Activated B cell treated with CpG ODN at 0.5 μM for 24 hours (primary cell): ENCODE measurements around the gene UQCRQ. TPM values are rescaled to one million over a fixed set of nuclear protein-coding genes. Genes with fewer than 3 reads are reported as not detected.

Source experiments
- ATAC-seq: fragments of 200-7000 bp; cut with Tn5 transposase; one replicate; pipeline ENCODE4 v1.10.0; 2021; ENCODE audit warnings: low read depth, mild to moderate bottlenecking, moderate library complexity
- CTCF ChIA-PET: fragments of 350-600 bp; sonication (Branson Sonifier 250); formaldehyde crosslinking; loops from one replicate; lab custom pipeline; 2021; ENCODE audit warnings: antibody characterized with exemption; lab: Charles Lee
- POLR2A ChIA-PET: fragments of 350-600 bp; sonication (Branson Sonifier 250); formaldehyde crosslinking; loops from one replicate; lab custom pipeline; 2021; ENCODE audit warnings: antibody characterized with exemption; lab: Charles Lee
- DNase-seq: peaks from one replicate; pipeline ENCODE4 v3.0.0; 2022
- H3K27ac Mint-ChIP-seq: one replicate; pipeline ENCODE4 v1.8.0; 2020; ENCODE audit warnings: mixed read lengths
- H3K27me3 Mint-ChIP-seq: one replicate; pipeline ENCODE4 v1.8.0; 2021; ENCODE audit warnings: mixed read lengths
- H3K36me3 Mint-ChIP-seq: one replicate; pipeline ENCODE4 v1.8.0; 2021; ENCODE audit warnings: low read depth, mixed read lengths
- H3K4me1 Mint-ChIP-seq: one replicate; pipeline ENCODE4 v1.8.0; 2021; ENCODE audit warnings: mixed read lengths
- H3K4me3 Mint-ChIP-seq: one replicate; pipeline ENCODE4 v1.8.0; 2020; ENCODE audit warnings: mild to moderate bottlenecking, mixed read lengths
- H3K9me3 Mint-ChIP-seq: one replicate; pipeline ENCODE4 v1.8.0; 2020; ENCODE audit warnings: mixed read lengths
- intact Hi-C: fragments of 100-400 bp; cut with micrococcal nuclease; formaldehyde crosslinking; loops from one replicate; pipeline ENCODE4 v1.15.1; 2024
- total RNA-seq: library from RNA; stranded (reverse); gene quantifications from 2 replicates; pipeline ENCODE4 v1.2.3, GENCODE V29; 2022
- TF ChIP-seq, protein P1 (sequence below): fragments of 200-600 bp; IDR thresholded peaks from one replicate; pipeline ENCODE4 v1.8.0; 2022; ENCODE audit warnings: antibody characterized with exemption, mild to moderate bottlenecking

UQCRQ gene
- total RNA-seq, 1 donor from 2014 or later, result 197 TPM

DNA sequence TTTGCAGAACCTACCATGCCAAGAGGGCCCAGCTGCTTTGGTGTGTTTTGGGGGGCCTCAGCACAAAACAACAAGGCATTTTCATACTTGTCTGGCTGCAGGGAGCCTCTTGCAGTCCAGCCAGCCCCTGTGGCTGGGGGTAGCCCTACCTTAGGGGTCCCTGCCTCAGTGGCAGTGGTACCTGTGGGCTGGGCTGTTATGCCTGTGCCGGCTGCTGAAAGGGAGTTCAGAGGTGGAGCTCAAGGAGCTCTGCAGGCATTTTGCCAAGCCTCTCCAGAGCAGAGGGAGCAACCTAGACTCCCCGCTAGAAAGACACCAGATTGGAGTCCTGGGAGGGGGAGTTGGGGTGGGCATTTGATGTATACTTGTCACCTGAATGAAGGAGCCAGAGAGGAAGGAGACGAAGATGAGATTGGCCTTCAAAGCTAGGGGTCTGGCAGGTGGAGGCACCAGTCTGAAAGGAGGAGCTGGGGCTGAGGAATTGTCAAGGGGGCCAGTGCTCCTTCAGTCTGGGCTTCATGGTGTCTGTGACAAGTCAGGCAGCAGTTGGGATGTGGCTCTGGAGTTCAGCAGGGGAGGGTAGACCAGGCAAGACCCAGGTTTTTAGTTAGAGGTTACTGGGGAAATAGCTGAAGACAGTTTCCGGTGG, 37.5 kb upstream of the UQCRQ start:
- ATAC-seq (no peak), DNase-seq (no peak)
- H3K4me3 Mint-ChIP-seq, result peak overlapping the region; percentile 91
- TF ChIP-seq, protein P1, sequence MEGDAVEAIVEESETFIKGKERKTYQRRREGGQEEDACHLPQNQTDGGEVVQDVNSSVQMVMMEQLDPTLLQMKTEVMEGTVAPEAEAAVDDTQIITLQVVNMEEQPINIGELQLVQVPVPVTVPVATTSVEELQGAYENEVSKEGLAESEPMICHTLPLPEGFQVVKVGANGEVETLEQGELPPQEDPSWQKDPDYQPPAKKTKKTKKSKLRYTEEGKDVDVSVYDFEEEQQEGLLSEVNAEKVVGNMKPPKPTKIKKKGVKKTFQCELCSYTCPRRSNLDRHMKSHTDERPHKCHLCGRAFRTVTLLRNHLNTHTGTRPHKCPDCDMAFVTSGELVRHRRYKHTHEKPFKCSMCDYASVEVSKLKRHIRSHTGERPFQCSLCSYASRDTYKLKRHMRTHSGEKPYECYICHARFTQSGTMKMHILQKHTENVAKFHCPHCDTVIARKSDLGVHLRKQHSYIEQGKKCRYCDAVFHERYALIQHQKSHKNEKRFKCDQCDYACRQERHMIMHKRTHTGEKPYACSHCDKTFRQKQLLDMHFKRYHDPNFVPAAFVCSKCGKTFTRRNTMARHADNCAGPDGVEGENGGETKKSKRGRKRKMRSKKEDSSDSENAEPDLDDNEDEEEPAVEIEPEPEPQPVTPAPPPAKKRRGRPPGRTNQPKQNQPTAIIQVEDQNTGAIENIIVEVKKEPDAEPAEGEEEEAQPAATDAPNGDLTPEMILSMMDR, result no peak
- no peak overlapping the region for H3K27ac Mint-ChIP-seq
- H3K27me3 Mint-ChIP-seq, result peaks cover 32% of the 10 kb centered on the region
- POLR2A ChIA-PET, result interaction anchor here (0.6 to 1.7 kb wide), 2 partner anchors 9 to 54 kb away, joined by 3 to 5 read pairs; no protein-coding TSS in a partner anchor
- H3K4me1 Mint-ChIP-seq, result peaks cover 14% of the 10 kb centered on the region
- intact Hi-C loops, result no loop called here
- H3K9me3 Mint-ChIP-seq, result no peaks in the 10 kb centered on the region
- CTCF ChIA-PET, result interaction anchor here (0.9 to 2.7 kb wide), 5 partner anchors 9 to 54 kb away, joined by 3 to 16 read pairs (median 5); no protein-coding TSS in a partner anchor
- H3K36me3 Mint-ChIP-seq, result no peaks in the 10 kb centered on the region

DNA sequence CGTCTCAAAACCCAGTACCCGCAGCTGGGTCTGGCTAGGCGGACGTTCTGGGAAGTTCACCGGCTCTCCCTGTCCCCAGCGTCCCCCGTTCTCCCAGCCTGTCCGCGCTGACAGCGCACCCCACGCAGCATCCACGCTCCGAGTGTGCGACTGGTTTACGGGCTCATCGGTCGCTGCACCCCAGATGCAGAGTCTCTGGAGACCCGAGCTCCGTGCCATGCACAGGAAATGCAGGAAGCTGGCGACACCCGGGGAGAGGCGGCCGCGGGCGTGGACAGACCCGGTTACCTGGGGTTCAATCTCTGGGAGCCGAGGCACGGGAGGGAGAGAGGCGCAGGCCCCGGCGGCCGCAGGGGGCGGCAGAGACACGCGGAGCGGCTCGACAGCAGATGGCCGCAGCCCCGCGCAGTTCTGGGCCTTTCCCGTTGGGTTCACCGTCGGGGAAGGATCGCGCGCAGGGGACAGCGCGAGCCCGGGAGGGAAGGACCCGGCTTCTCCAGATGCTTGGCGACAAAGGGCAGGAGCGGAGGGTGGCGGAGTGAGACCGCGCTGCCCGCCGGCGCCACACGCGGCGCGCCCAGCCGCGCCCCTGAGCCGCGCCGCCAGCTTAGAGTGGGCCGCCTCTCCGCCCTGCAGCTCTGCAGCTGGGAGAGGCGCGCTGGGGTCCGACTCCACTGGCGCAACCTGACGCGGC, 36.6 kb upstream of the UQCRQ start:
- ATAC-seq (peak; percentile 86), DNase-seq (peak; percentile 78)
- Mint-ChIP-seq H3K27me3 (peaks cover 24% of the 10 kb centered on the region), H3K4me1 (peaks cover 14% of the 10 kb centered on the region), H3K4me3 (peak overlapping the region; percentile 91), H3K36me3 (no peaks in the 10 kb centered on the region), H3K27ac (peak overlapping the region; percentile 41), H3K9me3 (no peaks in the 10 kb centered on the region)
- TF ChIP-seq, protein P1, result peak; percentile 27
- ChIA-PET CTCF (interaction anchor here (0.6 to 2.3 kb wide), 6 partner anchors 10 to 445 kb away, joined by 3 to 16 read pairs (median 4); partner anchors contain the start of genes GDF9 and UQCRQ), POLR2A (interaction anchor here (1.7 kb wide), 1 partner anchor 53 kb away, joined by 5 read pairs; no protein-coding TSS in a partner anchor)
- intact Hi-C loops, result loop anchor here (1.0 to 2.0 kb wide), 3 partner anchors 17 to 53 kb away; partner anchors contain the start of genes GDF9, SOWAHA and UQCRQ

DNA sequence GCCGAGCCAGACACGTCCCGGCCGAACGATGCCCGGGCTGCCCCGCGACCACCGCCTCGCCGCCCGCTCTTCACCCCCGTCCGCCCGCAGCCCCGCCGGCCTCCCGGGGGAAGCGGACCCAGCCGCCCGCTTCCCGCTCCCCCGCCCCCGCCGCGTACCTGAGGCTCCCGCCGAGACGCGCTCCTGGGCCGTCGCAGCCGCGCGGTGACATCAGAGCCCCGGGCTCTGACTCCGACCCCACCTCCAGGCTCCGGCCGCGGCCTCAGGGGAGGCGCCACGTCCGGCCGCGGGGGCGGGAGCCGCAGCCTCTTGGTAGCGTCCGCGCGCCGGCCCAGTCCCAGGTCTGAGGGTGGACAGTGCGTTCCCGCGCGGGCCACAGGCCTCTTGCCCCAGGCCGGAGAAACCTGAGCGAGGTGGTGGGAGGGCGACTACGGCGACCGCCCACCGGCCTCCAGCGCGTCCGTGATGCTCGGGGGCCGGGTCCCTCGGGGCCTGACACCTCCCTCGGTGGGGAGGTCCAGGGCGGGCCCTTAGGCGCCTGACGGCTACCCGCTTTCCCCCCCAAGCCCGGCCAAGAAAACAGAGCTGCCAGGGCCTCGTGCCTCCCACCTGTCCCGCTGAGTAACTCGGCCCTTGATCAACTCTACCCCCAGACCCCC, 35.9 kb upstream of the UQCRQ start, which contains the start of gene SHROOM1:
SHROOM1 (minus strand) TSS at position 212 of the 659 bp plus-strand sequence. CDS start 4,507 bp downstream, outside the sequence.
- CTCF ChIA-PET, result interaction anchor here (0.6 to 1.3 kb wide), 3 partner anchors 36 to 446 kb away, joined by 3 to 8 read pairs (median 4); partner anchors contain the start of genes GDF9 and UQCRQ
- H3K36me3 Mint-ChIP-seq, result no peaks in the 10 kb centered on the region
- intact Hi-C loops, result loop anchor here (1.0 to 2.0 kb wide), 3 partner anchors 18 to 53 kb away; partner anchors contain the start of genes GDF9, SOWAHA and UQCRQ
- peak; percentile 50 for ATAC-seq
- DNase-seq, result peak; percentile 48
- peak within 1 kb of the TSS; percentile 91 for H3K4me3 Mint-ChIP-seq
- TF ChIP-seq, protein P1, result no peak
- H3K27me3 Mint-ChIP-seq, result peaks cover 22% of the 10 kb centered on the region
- POLR2A ChIA-PET, result interaction anchor here (1.7 kb wide), 1 partner anchor 53 kb away, joined by 5 read pairs; no protein-coding TSS in a partner anchor
- no peaks in the 10 kb centered on the region for H3K9me3 Mint-ChIP-seq
- H3K27ac Mint-ChIP-seq, result peak within 1 kb of the TSS; percentile 41
- H3K4me1 Mint-ChIP-seq, result peaks cover 14% of the 10 kb centered on the region

DNA sequence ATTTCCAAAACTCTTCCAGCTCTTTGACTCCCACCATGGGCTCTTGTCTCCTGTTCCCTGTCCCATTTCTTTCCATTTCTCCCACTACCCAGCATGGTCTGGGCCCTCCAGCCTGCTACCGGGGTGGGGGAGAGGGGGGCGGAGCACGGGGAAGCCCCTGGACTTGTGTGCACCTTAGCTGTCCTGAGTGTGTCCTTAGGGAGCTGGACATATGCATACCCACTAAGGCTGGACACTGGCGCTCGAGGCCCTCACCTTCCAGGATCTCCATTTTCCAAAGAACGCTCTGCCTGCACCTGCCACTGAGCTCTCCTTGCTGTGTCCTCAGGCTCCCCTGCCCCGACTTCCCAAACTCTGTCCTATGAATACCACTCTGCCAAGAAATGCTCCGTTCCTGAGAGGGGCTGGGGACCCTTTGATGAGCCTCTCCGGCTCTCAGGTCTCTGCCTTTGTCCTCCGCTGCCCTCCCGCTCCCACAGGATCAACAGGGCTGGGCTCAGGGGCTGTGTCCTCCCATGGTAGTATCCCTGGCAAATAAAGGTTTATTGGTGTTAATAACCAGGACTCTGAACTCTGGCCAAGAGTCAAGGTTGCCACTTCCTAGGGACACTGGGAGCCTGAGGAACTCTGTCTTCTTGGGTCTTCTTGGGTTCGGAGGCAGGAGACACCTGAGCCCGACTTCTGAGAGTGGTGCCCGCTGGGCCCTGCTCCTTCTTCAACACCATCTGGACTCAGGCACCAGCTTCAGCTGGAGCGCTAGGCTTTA, 35.2 kb upstream of the UQCRQ start:
- intact Hi-C loops, result loop anchor here (2.0 kb wide), 1 partner anchor 18 kb away; the partner anchor contains the start of gene SOWAHA
- DNase-seq (no peak), ATAC-seq (no peak)
- H3K4me3 Mint-ChIP-seq, result peak overlapping the region; percentile 75
- TF ChIP-seq, protein P1, result no peak
- no peaks in the 10 kb centered on the region for H3K36me3 Mint-ChIP-seq
- H3K4me1 Mint-ChIP-seq, result peaks cover 14% of the 10 kb centered on the region
- peaks cover 2% of the 10 kb centered on the region for H3K9me3 Mint-ChIP-seq
- no peak overlapping the region for H3K27ac Mint-ChIP-seq
- ChIA-PET CTCF (interaction anchor here (1.3 kb wide), 1 partner anchor 52 kb away, joined by 8 read pairs; no protein-coding TSS in a partner anchor), POLR2A (interaction anchor here (1.7 kb wide), 1 partner anchor 52 kb away, joined by 5 read pairs; no protein-coding TSS in a partner anchor)
- H3K27me3 Mint-ChIP-seq, result peaks cover 22% of the 10 kb centered on the region
